COR-L47 (cell line): Measurements from ENCODE around the gene TMEM129.

Experiments
- DNase-seq: peaks from one replicate; lab custom pipeline; 2025; lab: John Stamatoyannopoulos, UW

Gene TMEM129

GRCh38 chr4:1744552-1744951, 23.4 kb upstream of the TMEM129 start:
- no peak for DNase-seq

- DNase-seq: no peak
Observed at GRCh38 chr4:1743975-1744374, 22.9 kb upstream of the TMEM129 start.

GRCh38 chr4:1743551-1743950, 22.4 kb upstream of the TMEM129 start:
- DNase-seq: no peak

- no peak for DNase-seq
Observed at GRCh38 chr4:1741208-1741607, 20.1 kb upstream of the TMEM129 start.

GRCh38 chr4:1740021-1740545, 19.0 kb upstream of the TMEM129 start:
- no peak for DNase-seq

- DNase-seq: no peak
Observed at GRCh38 chr4:1739358-1739757, 18.2 kb upstream of the TMEM129 start.

- DNase-seq: no peak
Observed at GRCh38 chr4:1738410-1738809, 17.3 kb upstream of the TMEM129 start.

- no peak for DNase-seq
Observed at GRCh38 chr4:1737666-1738065, 16.5 kb upstream of the TMEM129 start.

- DNase-seq: no peak
Observed at GRCh38 chr4:1736812-1737211, 15.7 kb upstream of the TMEM129 start.

GRCh38 chr4:1735215-1735614, 14.1 kb upstream of the TMEM129 start:
- DNase-seq: no peak

- no peak for DNase-seq
Observed at GRCh38 chr4:1732911-1733310, 11.8 kb upstream of the TMEM129 start.

- DNase-seq: no peak
Observed at GRCh38 chr4:1731180-1731579, 10.1 kb upstream of the TMEM129 start.

- DNase-seq: no peak
Observed at GRCh38 chr4:1730532-1731135, 9.5 kb upstream of the TMEM129 start.

GRCh38 chr4:1728061-1728980, 7.2 kb upstream of the TMEM129 start:
- no peak for DNase-seq

- DNase-seq: no peak
Observed at GRCh38 chr4:1727117-1728031, 6.3 kb upstream of the TMEM129 start.

- DNase-seq: peak; percentile 64
Observed at GRCh38 chr4:1726146-1726934, 5.2 kb upstream of the TMEM129 start.

- no peak for DNase-seq
Observed at GRCh38 chr4:1725521-1725920, 4.4 kb upstream of the TMEM129 start.

GRCh38 chr4:1723131-1723801, 2.1 kb upstream of the TMEM129 start:
- no peak for DNase-seq

GRCh38 chr4:1722551-1723118, 1.5 kb upstream of the TMEM129 start:
- no peak for DNase-seq
